GM12878 (cell line): ENCODE results near the gene POU6F2. TPM values are rescaled to one million over a fixed set of nuclear protein-coding genes. Genes with fewer than 3 reads are reported as not detected.

Experiments used
- ATAC-seq: fragments of 200-7000 bp; cut with Tn5 transposase; 3 replicates; pipeline ENCODE4 v1.9.1; 2020; ENCODE audit warnings: mild to moderate bottlenecking, moderate library complexity
- BruUV-seq: library from RNA; stranded (reverse); fragments of 400-500 nt; replicated peaks from 2 replicates; lab custom pipeline; 2021; lab: Mats Ljungman, UMichigan
- CTCF ChIA-PET: fragments of 300-600 bp; sonication (Branson Sonifier 250); formaldehyde crosslinking; extraction: SDS; loops from one replicate; lab custom pipeline; 2021; ENCODE audit warnings: inconsistent platforms; lab: Yijun Ruan, JAX
- POLR2A ChIA-PET: fragments of 350-600 bp; formaldehyde crosslinking; extraction: SDS; loops from one replicate; lab custom pipeline; 2021; ENCODE audit warnings: inconsistent platforms; lab: Charles Lee
- RAD21 ChIA-PET: fragments of 300-600 bp; sonication (Branson Sonifier 250); formaldehyde crosslinking; loops from one replicate; lab custom pipeline; 2023; ENCODE audit warnings: antibody characterized with exemption; ENCODE audit not compliant: unreplicated experiment; lab: Charles Lee
- SMC1A ChIA-PET: fragments of 300-600 bp; sonication (Branson Sonifier 250); formaldehyde crosslinking; loops from one replicate; lab custom pipeline; 2023; ENCODE audit not compliant: unreplicated experiment, uncharacterized antibody; lab: Charles Lee
- DNase-seq: peaks from one replicate; pipeline ENCODE4 v3.0.0-alpha.2; 2011; ENCODE audit warnings: low read depth, low spot score
- FAIRE-seq: peaks from 3 replicates; lab custom pipeline; 2011; peaks lifted over from hg19 to GRCh38; lab: Jason Lieb, UNC
- H2AFZ ChIP-seq: 2 replicates; pipeline ENCODE4 v1.6.0; 2011; ENCODE audit warnings: low read depth, low read length, control low read depth; ENCODE audit not compliant: control insufficient read depth
- H3K27ac ChIP-seq: 2 replicates; pipeline ENCODE4 v1.5.1; 2011; ENCODE audit warnings: control low read depth; ENCODE audit not compliant: control insufficient read depth, insufficient read depth
- H3K27me3 ChIP-seq, 2 experiments: replicated peaks in 1 of 2; 2 replicates each; pipeline versions ENCODE4 v1.6.0 to v1.6.1; 2011; ENCODE audit warnings: low read length in 1 of 2; ENCODE audit not compliant: control insufficient read depth in 2 of 2, insufficient read depth in 2 of 2
- H3K36me3 ChIP-seq, 2 experiments: 2 replicates each; pipeline ENCODE4 v1.5.1; 2011; ENCODE audit warnings: low read length in 1 of 2; ENCODE audit not compliant: control insufficient read depth in 2 of 2, insufficient read depth in 2 of 2
- H3K4me1 ChIP-seq: 2 replicates; pipeline ENCODE4 v1.6.1; 2011; ENCODE audit warnings: mild to moderate bottlenecking, low read length, moderate library complexity, mixed read lengths; ENCODE audit not compliant: control insufficient read depth, insufficient read depth
- H3K4me2 ChIP-seq: 2 replicates; pipeline ENCODE4 v1.6.0; 2011; ENCODE audit warnings: control low read depth; ENCODE audit not compliant: control insufficient read depth, insufficient read depth
- H3K4me3 ChIP-seq: fragments of 200-600 bp; sonication (generic); 2 replicates; pipeline ENCODE4 v1.5.1; 2016
- H3K79me2 ChIP-seq: 2 replicates; pipeline ENCODE4 v1.6.0; 2011; ENCODE audit warnings: low read length; ENCODE audit not compliant: control insufficient read depth, insufficient read depth
- H3K9ac ChIP-seq: 2 replicates; pipeline ENCODE4 v1.8.0; 2011; ENCODE audit warnings: low read length, control low read depth, mixed read lengths; ENCODE audit not compliant: control insufficient read depth, insufficient read depth
- H3K9me3 ChIP-seq: replicated peaks from 3 replicates; pipeline ENCODE4 v1.5.1; 2011; ENCODE audit warnings: mild to moderate bottlenecking, low read length; ENCODE audit not compliant: control insufficient read depth, insufficient read depth
- H4K20me1 ChIP-seq: 2 replicates; pipeline ENCODE4 v1.6.0; 2011; ENCODE audit not compliant: control insufficient read depth, insufficient read depth
- BRCA1 ChIP-seq: IDR thresholded peaks from 2 replicates; pipeline ENCODE4 v1.6.1; 2011; ENCODE audit warnings: low read depth, low read length, improper control_type of control experiment
- IRF4 ChIP-seq: IDR thresholded peaks from 2 replicates; pipeline ENCODE4 v1.6.1; 2011; ENCODE audit warnings: low read depth, low read length
- PML ChIP-seq: IDR thresholded peaks from 2 replicates; pipeline ENCODE4 v1.6.1; 2012; ENCODE audit warnings: low read length, inconsistent platforms
- WGBS: methylation state at CpG from one replicate; pipeline ENCODE4 v1.1.6; 2016; ENCODE audit warnings: low lambda C conversion rate; ENCODE audit not compliant: insufficient replicate concordance, insufficient coverage; ENCODE audit errors: missing lambda C conversion rate; 5-methylcytosine and 5-hydroxymethylcytosine counted together
- in situ Hi-C: fragments of 300-500 bp; cut with MboI; formaldehyde crosslinking; loops from 9 replicates; pipeline ENCODE4 v1.14.3; 2018; ENCODE audit warnings: mixed read lengths
- intact Hi-C: fragments of 100-400 bp; cut with micrococcal nuclease; formaldehyde crosslinking; loops from one replicate; pipeline ENCODE4 v1.14.2; 2022; ENCODE audit not compliant: unreplicated experiment
- polyA plus RNA-seq, 11 experiments: library from polyadenylated mRNA; depleted of rRNA in 4 of 11; unstranded in 6 of 11; stranded (reverse) in 5 of 11; fragments of >200 nt; fragmentation: Nextera tagmentation in 4 of 11; fragmentation: Illumina TruSeq in 1 of 11; extraction: Ambion mirVana in 4 of 11; extraction: Trizol in 1 of 11; gene quantifications; 1 replicate in 1 of 11; 2 replicates in 10 of 11; pipeline versions ENCODE4 v1.2.1 to v1.2.3, GENCODE V29; 2011 to 2016; ENCODE audit warnings: inconsistent platforms in 2 of 11, missing spikeins in 2 of 11, low read depth in 1 of 11
- total RNA-seq, 4 experiments: library from RNA; depleted of rRNA in 3 of 4; stranded (reverse); fragments of >200 nt in 3 of 4; fragmentation: Illumina TruSeq in 1 of 4; extraction: Trizol in 1 of 4; gene quantifications; 2 replicates each; pipeline versions ENCODE4 v1.2.1 to v1.2.3, GENCODE V29; 2013 to 2021
- TF ChIP-seq, protein P1 (sequence below): fragments of 450-650 bp; IDR thresholded peaks from 2 replicates; pipeline ENCODE4 v1.6.1; 2018; ENCODE audit warnings: mild to moderate bottlenecking, low read depth, moderate library complexity; ENCODE audit not compliant: partially characterized antibody
- TF ChIP-seq, protein P2 (sequence below): IDR thresholded peaks from 2 replicates; pipeline ENCODE4 v1.6.1; 2012; ENCODE audit warnings: mild to moderate bottlenecking, low read depth, low read length

Gene POU6F2
- total and polyA plus RNA-seq, 10 of the 15 experiments (the other 5 are each of a cell fraction or from before 2014, with no cell fraction given), result 0.10 TPM; not detected in 9

DNA sequence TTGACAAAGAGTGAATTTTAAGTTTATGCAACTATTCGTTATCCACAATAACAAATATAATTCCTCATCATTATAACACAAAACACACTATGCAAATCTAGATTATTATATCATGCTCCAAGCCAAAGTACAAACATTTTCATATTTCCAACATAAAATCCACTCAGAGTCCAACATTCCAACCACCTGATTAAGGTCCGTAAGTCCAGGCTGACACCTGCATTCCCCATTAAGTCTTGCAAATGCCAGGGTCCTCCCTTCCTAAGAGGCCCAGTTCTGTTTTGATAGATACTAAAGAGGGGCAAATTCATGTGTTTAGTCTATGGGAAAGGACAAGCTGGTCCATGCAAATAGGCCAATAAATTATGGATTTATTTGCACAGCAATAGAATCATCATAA is 206.1 kb downstream of the POU6F2 start (continued):
- TF ChIP-seq, protein P1, sequence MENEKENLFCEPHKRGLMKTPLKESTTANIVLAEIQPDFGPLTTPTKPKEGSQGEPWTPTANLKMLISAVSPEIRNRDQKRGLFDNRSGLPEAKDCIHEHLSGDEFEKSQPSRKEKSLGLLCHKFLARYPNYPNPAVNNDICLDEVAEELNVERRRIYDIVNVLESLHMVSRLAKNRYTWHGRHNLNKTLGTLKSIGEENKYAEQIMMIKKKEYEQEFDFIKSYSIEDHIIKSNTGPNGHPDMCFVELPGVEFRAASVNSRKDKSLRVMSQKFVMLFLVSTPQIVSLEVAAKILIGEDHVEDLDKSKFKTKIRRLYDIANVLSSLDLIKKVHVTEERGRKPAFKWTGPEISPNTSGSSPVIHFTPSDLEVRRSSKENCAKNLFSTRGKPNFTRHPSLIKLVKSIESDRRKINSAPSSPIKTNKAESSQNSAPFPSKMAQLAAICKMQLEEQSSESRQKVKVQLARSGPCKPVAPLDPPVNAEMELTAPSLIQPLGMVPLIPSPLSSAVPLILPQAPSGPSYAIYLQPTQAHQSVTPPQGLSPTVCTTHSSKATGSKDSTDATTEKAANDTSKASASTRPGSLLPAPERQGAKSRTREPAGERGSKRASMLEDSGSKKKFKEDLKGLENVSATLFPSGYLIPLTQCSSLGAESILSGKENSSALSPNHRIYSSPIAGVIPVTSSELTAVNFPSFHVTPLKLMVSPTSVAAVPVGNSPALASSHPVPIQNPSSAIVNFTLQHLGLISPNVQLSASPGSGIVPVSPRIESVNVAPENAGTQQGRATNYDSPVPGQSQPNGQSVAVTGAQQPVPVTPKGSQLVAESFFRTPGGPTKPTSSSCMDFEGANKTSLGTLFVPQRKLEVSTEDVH, result no peak
- TF ChIP-seq PML (no peak), BRCA1 (no peak)

DNA sequence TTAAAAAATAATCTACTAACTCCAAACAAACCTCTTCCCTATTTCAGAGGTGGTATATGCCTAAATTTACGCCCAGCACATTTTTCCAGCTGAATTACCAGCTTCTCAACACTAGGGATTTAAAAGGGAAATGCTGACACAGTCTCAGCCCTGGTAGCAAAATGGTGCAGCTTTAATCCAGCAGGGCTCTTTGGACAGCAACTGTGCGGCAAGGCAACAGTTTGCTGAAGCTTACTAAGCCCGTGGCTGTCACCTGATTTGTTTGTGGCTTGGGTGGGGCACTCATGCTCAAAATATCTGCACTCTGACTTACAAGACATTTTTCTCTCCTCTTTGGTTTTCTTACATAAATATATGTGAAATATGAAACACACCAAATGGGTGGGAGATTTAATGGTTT is 206.7 kb downstream of the POU6F2 start:
- SMC1A ChIA-PET, result interaction anchor here (1.0 kb wide), 1 partner anchor 11 kb away, joined by 6 read pairs; no protein-coding TSS in a partner anchor
- 12% methylated on average over 3 of the region's 3 CpGs for WGBS

More for the DNA sequence above, 206.7 kb downstream of the POU6F2 start:
- no peaks in the 10 kb centered on the region for H3K9me3 ChIP-seq
- H3K27ac ChIP-seq, result no peak overlapping the region
- no peak overlapping the region for H2AFZ ChIP-seq
- TF ChIP-seq IRF4, result no peak
- TF ChIP-seq, protein P2, sequence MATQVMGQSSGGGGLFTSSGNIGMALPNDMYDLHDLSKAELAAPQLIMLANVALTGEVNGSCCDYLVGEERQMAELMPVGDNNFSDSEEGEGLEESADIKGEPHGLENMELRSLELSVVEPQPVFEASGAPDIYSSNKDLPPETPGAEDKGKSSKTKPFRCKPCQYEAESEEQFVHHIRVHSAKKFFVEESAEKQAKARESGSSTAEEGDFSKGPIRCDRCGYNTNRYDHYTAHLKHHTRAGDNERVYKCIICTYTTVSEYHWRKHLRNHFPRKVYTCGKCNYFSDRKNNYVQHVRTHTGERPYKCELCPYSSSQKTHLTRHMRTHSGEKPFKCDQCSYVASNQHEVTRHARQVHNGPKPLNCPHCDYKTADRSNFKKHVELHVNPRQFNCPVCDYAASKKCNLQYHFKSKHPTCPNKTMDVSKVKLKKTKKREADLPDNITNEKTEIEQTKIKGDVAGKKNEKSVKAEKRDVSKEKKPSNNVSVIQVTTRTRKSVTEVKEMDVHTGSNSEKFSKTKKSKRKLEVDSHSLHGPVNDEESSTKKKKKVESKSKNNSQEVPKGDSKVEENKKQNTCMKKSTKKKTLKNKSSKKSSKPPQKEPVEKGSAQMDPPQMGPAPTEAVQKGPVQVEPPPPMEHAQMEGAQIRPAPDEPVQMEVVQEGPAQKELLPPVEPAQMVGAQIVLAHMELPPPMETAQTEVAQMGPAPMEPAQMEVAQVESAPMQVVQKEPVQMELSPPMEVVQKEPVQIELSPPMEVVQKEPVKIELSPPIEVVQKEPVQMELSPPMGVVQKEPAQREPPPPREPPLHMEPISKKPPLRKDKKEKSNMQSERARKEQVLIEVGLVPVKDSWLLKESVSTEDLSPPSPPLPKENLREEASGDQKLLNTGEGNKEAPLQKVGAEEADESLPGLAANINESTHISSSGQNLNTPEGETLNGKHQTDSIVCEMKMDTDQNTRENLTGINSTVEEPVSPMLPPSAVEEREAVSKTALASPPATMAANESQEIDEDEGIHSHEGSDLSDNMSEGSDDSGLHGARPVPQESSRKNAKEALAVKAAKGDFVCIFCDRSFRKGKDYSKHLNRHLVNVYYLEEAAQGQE, result peak; percentile 17; the same call in 1 of the 2 replicates
- no peaks in the 10 kb centered on the region for H4K20me1 ChIP-seq
- POLR2A ChIA-PET, result interaction anchor here (0.7 kb wide), 1 partner anchor 145 kb away, joined by 9 read pairs; no protein-coding TSS in a partner anchor
- H3K4me3 ChIP-seq, result no peak overlapping the region
- BruUV-seq, result no TSS peak
- peak; percentile 64 for ATAC-seq
- no peaks in the 10 kb centered on the region for H3K79me2 ChIP-seq
- H3K27me3 ChIP-seq, result no peaks in the 10 kb centered on the region
- H3K4me1 ChIP-seq, result no peaks in the 10 kb centered on the region
- CTCF ChIA-PET, result interaction anchor here (1.3 kb wide), 1 partner anchor 281 kb away, joined by 3 read pairs; no protein-coding TSS in a partner anchor
- intact Hi-C loops, result no loop called here
- no peaks in the 10 kb centered on the region; a peak in 1 of 4 replicates for H3K36me3 ChIP-seq
- H3K4me2 ChIP-seq, result no peak overlapping the region
- in situ Hi-C loops, result no loop called here
- RAD21 ChIA-PET, result no interaction called here
- no peak overlapping the region for H3K9ac ChIP-seq
- no peak for DNase-seq
- FAIRE-seq, result no peak
